COLO668 (cell line): Measurements from ENCODE around the gene TMEM200C.
A peak's percentile ranks its signal among the peaks of the same experiment; 100 is the strongest.
"Not testable (repeated sequence)": the region's sequence is repeated elsewhere in the genome, so short reads cannot be mapped to it uniquely, and the experiment has no call there.

ENCODE experiments used
- DNase-seq: peaks from one replicate; lab custom pipeline; 2025; ENCODE audit not compliant: unreplicated experiment; lab: John Stamatoyannopoulos, UW

Gene TMEM200C

DNA sequence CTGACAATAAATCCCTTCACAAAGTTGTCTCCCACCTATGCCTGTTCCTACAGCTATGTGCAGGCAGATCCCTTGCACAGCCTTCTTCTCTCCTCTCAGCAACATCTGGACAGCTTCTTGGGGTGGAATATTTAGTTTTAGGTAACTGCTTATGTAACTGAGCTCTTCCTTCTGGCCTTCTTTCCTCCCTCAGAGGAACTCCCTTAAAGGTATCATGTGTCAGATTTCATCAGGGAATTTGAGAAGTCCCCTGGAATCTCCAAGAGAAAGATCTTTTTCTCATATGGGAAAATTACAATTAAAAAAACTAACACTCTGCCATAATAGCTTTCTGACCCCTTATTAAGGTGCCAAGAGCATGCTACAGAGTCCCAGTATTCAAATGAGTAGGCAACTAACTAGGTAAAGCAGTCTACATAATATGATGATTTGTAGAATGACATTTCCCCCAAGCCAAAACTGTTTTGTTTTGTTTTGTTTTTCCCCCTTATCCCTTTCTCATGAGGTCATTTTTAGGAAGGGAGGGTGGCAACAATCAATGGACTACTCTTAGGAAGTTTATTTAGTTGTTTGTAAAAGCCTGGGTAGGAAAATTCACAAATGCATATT is 2.4 kb downstream of the TMEM200C start:
- no peak for DNase-seq

DNA sequence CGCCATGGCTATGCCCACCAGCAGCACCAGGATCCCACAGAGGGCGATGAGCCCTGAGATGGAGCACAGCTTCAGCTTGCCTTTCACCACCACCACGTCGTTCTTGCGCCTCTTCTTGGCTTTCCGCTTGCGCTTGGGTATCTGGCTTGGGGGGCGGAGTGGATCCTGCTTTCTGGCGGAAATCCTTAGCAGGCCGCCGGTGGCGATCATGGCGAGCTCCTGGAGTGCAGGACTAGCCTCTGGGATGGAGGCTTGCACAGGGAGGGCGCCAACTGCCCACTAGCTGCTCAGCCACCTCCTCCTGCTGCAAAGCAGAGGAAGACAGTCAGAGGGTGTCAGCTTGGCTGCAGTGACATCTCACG is 3.5 kb downstream of the TMEM200C start:
- DNase-seq = no peak

DNA sequence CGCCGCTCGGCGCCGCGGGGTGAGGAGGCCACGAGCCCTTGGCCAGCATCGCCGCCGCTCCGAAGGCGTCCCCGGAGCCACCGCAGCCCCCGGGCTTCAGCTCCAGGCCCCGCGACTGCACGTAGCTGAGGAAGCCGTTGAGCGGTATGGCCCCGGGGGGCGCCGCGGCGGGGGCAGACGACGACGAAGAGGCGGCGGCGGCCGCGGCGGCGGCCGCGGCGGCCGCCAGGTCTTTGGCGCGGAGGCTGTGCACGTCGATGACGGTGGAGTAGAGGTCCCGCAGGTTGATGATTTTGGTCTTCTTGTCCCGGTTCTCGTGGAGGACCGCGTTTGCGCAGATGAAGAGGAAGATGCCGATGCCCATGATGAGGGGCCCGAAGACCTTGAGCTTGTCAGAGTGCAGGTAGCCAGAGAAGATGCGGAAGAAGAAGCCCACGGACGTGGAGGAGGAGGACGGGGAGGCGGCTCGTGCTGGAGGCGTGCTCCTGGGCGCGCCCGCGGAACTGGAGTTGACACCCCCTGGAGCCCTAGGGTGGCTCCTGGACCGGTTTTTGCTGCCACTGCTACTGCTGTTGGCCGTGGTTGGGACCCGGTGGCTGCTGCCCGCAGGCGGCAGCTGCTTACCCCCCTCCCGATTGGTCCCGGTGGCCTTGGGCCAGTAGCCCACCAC is 4.0 kb downstream of the TMEM200C start:
- DNase-seq = no peak

DNA sequence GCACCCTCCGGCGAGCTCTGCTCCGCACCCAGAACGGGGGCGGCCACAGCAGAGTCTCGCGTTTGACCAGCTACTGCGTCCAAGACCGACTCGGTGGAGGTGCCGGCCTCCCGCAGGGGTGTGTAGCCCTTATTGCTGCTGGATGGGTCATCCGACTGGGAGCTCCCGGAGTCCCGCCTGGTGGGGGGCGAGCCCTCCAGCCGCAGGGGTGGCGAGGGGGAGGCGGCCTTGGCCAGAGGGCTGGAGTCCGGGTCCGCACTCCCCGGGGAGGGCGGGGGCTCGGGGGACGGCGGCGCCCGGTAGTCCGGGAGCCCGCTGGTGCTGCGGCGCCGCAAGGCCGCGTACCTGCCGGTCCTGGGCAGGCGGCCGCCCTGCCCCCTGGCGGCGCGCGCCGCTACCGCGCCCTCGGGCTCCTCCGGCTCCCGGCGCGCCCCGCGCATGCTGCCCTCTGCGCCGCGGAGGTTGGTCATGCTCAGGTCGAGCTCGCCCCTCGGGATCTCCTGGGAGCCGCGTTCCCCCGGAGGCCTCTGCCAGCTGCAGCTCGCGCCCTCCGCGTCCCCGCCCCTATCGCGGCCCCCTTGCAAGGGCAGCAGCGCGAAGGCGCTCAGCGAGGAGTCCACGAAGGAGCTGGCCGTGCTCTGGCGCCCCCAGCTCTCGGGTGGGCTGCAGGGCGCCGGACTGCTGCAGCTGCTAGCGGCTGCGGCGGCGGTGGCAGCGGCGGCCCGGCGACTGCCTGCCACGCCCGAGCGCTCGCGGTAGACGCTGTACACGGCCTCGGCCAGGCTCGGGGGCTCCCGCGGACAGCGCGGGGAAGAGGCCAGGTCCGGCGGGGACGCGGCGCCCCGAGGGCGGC is 4.8 kb downstream of the TMEM200C start:
- DNase-seq = peak; percentile 83

DNA sequence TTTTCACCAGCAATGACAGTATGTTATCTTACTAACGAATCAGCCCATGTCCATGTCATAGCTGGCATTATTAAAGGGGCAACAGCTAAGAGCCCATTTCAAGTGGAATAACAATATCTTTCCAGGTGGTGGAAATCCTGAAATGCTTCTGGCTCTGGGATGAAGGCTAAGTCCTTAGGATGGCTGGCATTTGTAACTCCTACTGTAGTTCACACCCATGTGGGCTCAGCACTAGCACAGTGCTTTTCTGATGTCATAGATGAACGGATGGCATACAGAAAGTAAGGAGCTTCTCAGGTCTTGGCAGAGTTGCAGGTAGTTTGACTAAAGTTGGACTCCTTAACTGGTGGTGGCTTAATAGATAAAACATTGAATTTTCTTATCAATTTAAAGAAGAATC is 10.0 kb downstream of the TMEM200C start:
- DNase-seq = no peak

DNA sequence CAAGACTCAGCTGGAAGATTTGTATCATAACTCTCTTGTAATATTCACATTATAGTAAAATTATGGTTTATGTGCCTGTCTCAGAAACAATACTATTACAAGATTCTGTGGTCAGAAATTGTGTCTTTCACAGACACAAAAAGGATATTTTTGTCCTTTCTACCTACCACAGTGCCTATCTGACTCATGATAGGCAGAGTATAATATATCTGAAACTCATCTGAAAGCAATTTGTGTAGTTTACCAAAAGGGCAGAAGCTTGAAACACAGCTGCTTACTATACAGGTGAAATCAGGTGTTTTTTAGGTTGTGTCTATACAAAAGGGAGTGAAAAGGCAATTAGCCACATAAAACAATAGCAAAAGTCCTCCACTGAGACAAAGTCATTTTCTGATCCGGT is 10.9 kb downstream of the TMEM200C start:
- DNase-seq = no peak

DNA sequence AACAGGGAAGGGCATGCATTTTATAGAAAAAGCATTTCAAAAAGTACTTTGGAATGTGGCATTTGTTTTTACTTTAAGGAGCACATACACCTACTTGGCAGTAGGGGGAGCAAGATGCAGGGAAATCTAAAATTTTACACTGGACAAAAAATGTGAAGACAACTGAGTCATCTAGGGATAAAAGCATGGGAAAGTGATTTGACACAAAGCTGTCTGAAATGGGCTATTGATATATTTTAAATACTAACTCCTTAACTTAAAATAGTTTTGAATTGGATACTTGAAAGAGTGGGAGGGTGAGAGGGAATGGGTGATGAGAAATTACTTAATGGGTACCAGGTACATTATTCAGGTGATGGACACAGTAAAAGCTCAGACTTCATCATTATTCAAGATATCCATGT is 15.8 kb downstream of the TMEM200C start:
- DNase-seq = no peak

DNA sequence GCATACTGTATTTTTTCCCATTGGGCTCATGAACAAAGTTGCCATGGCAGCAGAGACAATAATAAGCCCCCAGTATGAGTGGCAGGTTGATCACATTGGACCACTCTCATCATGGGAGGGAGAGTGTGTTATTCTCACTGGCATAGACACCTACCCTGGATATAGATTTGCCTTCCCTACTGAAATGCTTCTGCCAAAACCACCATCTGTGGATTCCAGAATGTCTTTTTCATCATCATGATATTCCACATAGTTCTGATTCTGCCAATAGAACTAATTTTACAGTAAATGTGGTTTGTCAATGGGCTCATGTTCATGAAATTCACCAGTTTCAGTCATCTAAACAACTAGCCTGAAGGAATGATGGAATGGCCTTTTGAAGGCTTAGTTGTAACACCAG is 18.4 kb downstream of the TMEM200C start:
- DNase-seq = no peak

DNA sequence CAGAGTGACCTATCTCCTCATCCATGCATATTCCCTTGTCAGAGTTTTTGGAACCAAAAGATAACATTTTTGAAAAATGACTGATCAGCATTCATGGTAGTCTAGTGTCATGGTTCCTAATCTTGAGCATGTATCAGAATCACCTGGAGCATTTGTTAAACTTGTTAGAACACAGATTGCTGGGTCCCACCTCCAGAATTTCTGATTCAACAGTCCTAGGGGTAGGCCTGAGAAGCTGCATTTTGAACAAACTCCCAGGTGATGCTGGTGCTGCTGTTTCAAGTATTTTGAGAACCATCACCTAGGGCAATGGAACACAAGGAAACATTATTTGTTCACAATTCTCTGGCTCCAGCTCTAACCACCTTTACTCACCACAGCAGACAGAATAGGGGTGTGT is 21.0 kb downstream of the TMEM200C start:
- no peak for DNase-seq

DNA sequence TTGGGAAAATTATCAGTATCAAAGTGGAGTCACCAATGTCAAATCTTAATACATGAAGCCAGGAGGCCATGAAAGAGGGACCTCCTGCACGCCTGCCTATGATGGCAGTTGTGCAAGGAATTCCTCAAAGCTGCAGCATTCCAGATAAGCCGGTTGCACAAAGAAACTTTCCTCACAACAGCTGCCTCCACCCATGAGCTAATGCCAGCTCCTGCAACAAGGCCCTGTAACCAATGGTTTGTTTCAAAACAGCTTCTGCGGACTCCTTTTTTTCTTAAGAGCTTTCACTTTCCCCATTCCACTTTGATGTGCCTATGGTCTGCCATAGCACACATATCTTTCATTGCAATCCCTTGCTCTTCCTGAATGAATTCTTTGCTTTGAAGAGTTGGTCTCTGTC is 22.4 kb downstream of the TMEM200C start:
- no peak for DNase-seq

DNA sequence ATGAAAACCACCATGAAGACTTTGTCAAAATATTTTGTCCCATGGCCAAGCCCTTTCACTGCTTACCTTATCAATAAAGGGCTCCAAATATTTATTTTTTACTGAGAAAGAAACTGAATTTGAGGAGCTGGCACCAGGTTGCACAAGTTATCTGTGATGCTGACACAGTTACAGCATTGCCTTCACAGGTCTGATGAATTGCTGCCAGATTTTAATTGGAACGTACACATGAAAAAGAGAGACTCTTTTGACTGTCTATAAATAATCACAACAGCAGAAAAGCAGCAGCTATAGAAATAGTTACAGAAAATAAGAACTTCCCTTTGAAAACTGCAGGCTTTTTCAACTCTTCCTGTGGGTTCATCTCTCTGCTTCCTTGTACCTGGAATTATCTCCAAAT is 23.9 kb downstream of the TMEM200C start:
- no peak for DNase-seq

DNA sequence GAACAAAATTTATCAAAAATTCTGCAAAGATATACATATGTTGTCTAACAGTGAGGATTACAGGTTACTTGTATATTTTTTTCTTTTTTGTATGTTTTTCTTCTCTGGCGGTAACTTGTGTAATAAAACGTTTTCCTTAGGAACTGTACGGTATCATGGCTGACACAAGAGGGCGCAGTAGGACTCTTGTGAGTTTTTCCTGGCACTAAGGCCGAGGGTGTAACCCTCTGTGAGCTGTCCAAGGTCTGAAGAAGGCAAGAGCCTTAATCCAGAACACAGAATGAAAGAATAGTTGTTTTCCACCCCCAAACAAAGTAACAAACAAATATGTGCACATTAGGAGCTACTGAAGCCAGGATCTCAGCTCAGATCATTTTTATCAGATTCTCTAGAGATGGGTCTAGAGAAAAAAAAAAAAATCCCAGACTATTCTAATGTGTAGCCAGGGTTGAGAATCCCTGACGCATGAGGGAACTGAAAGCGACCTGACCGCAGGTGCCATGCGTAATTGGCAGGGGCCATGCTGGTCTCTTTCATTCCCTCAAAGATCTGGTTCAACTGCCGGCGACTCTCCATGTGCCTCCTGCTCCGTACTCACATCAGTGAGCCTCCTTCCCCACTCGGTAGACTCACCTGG is 27.0 kb downstream of the TMEM200C start:
- peak; percentile 46 for DNase-seq

DNA sequence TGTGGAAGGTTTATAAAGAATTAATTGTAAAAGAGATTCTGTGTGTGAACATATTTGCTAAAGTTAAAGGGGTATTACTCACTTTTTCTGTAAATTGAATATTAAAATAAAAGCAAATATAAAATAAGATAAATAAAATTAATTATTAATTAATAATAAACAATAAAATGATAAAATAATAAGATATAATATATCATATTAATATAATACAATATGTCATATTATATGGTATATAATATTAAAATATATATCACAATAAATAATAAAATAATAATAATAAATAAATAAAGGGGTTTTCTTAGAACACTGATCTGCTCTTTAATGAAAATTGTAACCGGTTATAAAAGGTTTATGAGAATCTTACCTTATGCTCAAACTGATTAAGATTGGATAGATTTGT is 29.8 kb downstream of the TMEM200C start:
- DNase-seq = no peak

DNA sequence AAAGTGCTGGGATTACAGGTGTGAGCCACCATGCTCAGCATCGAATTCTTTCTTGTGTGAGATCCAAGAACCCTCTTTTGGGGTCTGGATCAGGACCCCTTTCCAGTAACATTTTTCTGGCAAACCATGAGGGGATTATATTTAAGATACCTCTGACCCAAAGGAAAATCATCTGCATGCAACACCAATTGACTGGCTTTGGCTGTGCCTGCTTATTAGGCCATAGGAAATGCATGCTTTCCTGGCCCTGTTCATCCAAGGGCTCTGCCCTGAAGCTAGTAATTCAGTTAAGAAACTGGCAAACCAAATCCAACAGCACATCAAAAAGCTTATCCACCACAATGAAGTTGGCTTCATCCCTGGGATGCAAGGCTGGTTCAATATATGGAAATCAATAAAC is 33.2 kb downstream of the TMEM200C start:
- not testable (repeated sequence) for DNase-seq

DNA sequence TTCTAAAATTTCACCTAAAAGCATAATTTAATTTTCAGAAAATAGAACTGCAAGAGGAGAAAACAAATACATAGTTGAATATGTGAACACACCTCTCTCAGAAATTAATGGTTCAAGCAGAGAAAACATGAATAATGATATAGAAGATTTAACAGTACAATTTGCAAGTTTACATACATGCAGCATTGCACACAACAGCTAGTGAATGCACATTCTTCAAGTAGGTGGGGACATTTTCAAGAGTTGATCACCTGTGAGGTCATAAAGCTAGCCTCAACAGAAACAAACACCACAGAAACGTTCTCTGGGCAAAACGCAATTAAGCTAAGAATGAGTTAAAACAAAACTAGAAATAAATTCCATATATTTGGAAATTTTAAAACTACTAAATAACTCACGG is 38.1 kb downstream of the TMEM200C start:
- DNase-seq = no peak

DNA sequence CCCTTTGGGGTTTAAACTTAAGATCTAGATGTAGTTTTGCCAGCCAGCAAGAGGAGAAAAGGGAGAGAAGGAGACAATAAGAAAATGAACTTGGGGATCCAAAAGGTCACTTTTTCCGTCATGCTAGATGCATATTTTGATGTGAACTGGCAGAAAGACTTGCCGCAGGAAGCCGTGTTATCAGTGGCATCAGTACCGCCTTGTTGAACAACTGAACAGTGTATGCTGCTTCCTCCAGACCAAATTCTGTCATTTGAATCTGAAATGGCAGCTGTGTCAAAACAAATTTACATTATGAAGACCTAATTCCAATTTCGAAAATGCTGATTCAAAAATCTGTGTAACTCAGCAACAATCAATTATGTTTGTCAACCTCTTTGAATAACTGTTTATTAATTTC is 42.1 kb downstream of the TMEM200C start:
- DNase-seq = no peak

DNA sequence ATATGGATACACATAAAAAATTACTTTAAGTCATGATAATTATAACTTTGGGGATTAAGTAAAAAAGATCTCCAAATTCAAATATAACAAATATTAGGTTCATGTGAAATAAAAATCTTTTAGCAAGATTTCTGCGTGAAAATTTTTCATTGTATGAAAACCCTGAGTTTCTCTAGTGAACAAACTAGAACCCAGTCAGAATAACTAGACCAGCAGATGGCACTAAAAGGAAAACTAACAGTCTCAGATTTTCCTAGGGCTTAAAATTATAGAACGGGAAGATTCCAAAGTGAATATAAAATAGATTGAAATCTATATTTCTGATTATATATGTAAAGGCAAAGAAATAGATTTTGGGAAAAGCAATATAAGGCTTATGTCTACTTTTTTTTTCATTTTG is 43.3 kb downstream of the TMEM200C start:
- DNase-seq = no peak

DNA sequence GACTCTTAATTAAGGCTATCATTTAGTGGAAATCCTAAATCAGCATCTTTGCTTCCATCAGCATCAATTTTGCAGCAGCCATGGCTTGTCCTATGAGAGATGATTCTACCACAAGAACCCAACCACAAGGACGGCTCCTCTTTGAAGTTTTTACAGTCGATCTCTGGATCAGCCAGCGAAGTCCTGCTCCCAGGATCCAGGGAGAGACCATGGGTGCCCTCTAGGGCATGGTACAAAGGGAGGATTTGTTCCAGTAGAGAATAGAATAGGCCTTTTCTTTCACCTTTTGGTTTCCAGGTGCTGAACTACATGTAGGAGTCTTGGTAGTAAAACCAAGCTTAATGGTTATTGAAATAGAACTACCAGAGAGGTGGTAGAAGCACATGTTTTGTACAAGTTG is 52.7 kb downstream of the TMEM200C start:
- no peak for DNase-seq

DNA sequence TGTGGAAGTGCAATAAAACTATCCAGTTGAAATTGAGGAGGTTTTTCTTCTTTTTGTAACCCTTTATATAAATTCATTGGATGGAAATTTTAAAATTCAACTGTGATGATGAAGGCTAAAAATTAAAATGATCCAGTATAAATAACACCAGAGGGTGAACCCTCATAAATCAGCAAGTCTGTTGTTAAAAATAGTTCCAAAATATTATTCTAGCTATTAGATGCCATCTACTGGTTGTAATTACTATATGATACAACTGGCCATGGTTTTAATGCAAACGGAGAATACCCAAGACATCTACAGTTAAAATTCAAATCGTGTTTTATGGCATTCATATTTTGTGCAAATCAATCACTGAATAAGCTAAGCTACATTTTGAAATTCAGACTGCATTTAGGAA is 53.8 kb downstream of the TMEM200C start:
- no peak for DNase-seq

DNA sequence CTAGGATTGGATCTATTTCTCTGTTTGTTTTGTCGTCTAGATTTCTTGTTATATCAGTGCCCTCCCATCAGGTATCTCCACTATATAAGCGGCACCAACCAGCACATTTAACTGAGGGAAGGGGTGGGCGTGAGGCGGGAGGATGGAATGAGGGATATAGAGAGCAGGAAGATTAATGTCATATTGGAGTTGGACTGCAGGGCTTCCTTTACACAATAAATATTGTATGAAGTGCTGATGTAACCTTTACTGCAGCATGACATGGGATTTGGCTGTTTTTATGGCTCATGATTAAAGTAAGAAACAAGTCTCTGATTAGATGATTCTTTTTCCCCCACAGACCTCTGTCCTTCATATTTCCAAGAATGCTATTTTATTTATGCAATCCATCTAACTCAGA is 54.8 kb downstream of the TMEM200C start:
- DNase-seq = no peak

DNA sequence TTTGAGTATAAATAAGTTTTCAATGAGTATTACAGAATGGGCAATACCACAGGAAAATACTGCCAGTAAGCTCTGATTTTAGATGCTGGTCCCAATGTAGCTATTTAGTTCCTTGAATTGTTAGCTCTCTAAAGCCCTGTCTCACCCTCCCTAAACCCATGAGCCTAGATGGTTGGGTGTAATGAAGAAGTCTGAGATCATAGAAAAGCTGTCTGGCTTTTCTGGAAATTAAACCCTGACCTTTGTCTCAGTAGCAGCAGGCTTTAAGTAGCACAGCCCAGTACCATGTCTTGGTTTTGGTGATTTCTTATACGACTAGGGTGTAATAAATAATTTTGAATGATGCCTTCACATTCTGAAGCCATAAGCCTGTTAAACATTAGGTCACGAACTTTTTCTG is 55.3 kb downstream of the TMEM200C start:
- DNase-seq = no peak

DNA sequence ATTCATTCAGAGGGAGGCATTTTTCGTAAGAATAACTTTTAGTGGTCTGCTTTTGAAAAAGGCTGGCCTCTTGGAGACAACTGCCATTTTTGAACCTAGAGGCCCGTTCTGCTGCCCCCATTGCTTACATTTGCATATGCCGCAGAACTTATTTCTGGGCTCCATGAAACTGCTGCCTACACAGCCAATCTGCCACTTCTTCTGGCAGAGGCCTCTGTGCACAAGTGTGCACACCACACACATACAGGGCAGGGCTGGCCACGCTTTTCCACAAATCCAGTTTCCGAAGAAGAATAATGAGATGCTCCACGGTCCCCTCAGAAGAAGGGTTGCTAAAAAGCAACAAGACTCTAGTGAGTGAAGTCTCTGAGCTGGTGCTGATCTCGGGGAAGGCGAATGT is 56.2 kb downstream of the TMEM200C start:
- DNase-seq = no peak
